HFFc6 (cell line): ENCODE data around the gene FOXK1. TPM values are rescaled to one million over a fixed set of nuclear protein-coding genes. Genes with fewer than 3 reads are reported as not detected.

ENCODE experiments used
- DNase-seq: peaks from one replicate; pipeline ENCODE4 v3.0.0-alpha.2; 2018
- H3K27ac Mint-ChIP-seq: 2 replicates; pipeline ENCODE4 v1.8.0; 2020; ENCODE audit warnings: mild to moderate bottlenecking, mixed read lengths
- H3K27me3 Mint-ChIP-seq: 2 replicates; pipeline ENCODE4 v1.8.0; 2021; ENCODE audit warnings: mild to moderate bottlenecking, moderate library complexity, mixed read lengths; ENCODE audit not compliant: insufficient read depth
- H3K36me3 Mint-ChIP-seq: 2 replicates; pipeline ENCODE4 v1.8.0; 2021; ENCODE audit warnings: low read depth, mixed read lengths
- H3K4me1 Mint-ChIP-seq: 2 replicates; pipeline ENCODE4 v1.8.0; 2020; ENCODE audit warnings: low read depth, mixed read lengths
- H3K4me3 Mint-ChIP-seq: 2 replicates; pipeline ENCODE4 v1.8.0; 2020; ENCODE audit warnings: mild to moderate bottlenecking, moderate library complexity, mixed read lengths
- H3K9me3 Mint-ChIP-seq: 2 replicates; pipeline ENCODE4 v1.8.0; 2020; ENCODE audit warnings: mild to moderate bottlenecking, mixed read lengths
- total RNA-seq, 6 experiments: library from RNA; stranded (reverse); fragmentation: NEBNext Ultra II Directional; extraction: Animal tissue kit (Norgen Biotek cat#: 25700); gene quantifications; 2 replicates in 1 of 6; 3 replicates in 5 of 6; pipeline ENCODE4 v1.2.3, GENCODE V29; 2021
- TF ChIP-seq, protein P1 (sequence below): fragments of 200-600 bp; sonication (generic); IDR thresholded peaks from 2 replicates; pipeline ENCODE4 v1.5.0; 2021; ENCODE audit warnings: antibody characterized with exemption, mild to moderate bottlenecking

The FOXK1 gene
- total RNA-seq, 6 experiments from 2014 or later = 33.8 to 39.4 (median 36.2) TPM

DNA sequence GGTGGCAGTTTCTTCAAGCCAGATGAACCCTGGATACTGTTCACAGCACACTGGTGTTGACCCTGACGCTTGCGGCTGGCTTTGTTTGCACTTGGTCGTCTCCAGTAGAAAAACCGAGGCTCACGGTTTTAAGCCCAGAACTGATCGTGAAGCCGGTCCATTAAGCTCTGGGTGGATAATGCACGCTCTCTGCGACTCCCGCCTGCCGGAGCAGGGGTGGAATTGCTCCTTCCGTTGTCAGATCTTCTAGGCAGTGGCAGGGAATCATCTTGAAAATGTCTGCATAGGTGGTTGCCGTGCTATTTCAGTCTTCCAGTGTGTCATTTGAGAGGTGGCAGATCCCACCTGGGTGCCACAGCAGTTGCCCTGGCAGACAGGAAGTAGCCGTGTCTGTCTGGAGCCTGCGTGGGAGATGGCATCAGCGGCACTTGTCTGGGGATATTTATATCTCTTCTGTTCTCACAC is 57.5 kb downstream of the FOXK1 start:
- peaks cover 21% of the 10 kb centered on the region for H3K36me3 Mint-ChIP-seq
- no peaks in the 10 kb centered on the region for H3K9me3 Mint-ChIP-seq

DNA sequence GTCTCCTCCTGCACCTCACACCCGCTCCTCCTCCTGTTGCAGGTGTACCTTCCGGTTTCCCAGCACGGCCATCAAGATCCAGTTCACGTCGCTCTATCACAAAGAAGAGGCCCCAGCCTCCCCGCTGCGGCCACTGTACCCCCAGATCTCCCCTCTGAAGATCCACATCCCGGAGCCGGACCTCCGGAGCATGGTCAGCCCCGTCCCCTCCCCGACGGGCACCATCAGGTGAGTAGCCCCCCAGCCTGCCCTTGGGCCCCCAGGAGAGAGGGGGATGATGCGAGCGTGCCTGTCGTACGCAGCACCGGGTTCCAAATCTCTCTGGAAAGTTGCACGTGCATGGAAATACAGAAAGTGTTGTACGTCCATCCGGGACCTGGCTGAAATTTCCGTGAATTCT is 58.7 kb downstream of the FOXK1 start:
- Mint-ChIP-seq H3K4me1 (peaks cover 44% of the 10 kb centered on the region), H3K36me3 (peaks cover 21% of the 10 kb centered on the region), H3K27me3 (no peaks in the 10 kb centered on the region; the same call in 1 of the 2 replicates), H3K4me3 (no peak overlapping the region), H3K9me3 (no peaks in the 10 kb centered on the region), H3K27ac (no peak overlapping the region)
- TF ChIP-seq, protein P1, sequence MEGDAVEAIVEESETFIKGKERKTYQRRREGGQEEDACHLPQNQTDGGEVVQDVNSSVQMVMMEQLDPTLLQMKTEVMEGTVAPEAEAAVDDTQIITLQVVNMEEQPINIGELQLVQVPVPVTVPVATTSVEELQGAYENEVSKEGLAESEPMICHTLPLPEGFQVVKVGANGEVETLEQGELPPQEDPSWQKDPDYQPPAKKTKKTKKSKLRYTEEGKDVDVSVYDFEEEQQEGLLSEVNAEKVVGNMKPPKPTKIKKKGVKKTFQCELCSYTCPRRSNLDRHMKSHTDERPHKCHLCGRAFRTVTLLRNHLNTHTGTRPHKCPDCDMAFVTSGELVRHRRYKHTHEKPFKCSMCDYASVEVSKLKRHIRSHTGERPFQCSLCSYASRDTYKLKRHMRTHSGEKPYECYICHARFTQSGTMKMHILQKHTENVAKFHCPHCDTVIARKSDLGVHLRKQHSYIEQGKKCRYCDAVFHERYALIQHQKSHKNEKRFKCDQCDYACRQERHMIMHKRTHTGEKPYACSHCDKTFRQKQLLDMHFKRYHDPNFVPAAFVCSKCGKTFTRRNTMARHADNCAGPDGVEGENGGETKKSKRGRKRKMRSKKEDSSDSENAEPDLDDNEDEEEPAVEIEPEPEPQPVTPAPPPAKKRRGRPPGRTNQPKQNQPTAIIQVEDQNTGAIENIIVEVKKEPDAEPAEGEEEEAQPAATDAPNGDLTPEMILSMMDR = no peak
- no peak for DNase-seq

More for the DNA sequence above, 57.5 kb downstream of the FOXK1 start:
- Mint-ChIP-seq H3K27ac (peak overlapping the region; percentile 92), H3K4me3 (no peak overlapping the region), H3K27me3 (no peaks in the 10 kb centered on the region; the same call in 1 of the 2 replicates), H3K4me1 (peaks cover 34% of the 10 kb centered on the region)
- TF ChIP-seq, protein P1 = no peak
- DNase-seq = no peak

- no peaks in the 10 kb centered on the region; the same call in 1 of the 2 replicates for H3K27me3 Mint-ChIP-seq
- TF ChIP-seq, protein P1 = no peak
- H3K4me3 Mint-ChIP-seq = no peak overlapping the region
- H3K36me3 Mint-ChIP-seq = peaks cover 24% of the 10 kb centered on the region
- no peaks in the 10 kb centered on the region; the same call in 1 of the 2 replicates for H3K9me3 Mint-ChIP-seq
- H3K4me1 Mint-ChIP-seq = peaks cover 48% of the 10 kb centered on the region
- no peak overlapping the region; the same call in 1 of the 2 replicates for H3K27ac Mint-ChIP-seq
- DNase-seq = no peak
These were observed 60.0 kb downstream of the FOXK1 start for GRCh38 chr7:4742051-4742573.

- Mint-ChIP-seq H3K36me3 (peaks cover 27% of the 10 kb centered on the region), H3K27me3 (no peaks in the 10 kb centered on the region; the same call in 1 of the 2 replicates)
- DNase-seq = no peak
These were observed 60.8 kb downstream of the FOXK1 start for GRCh38 chr7:4742852-4743251.

GRCh38 chr7:4744391-4745264 is 62.5 kb downstream of the FOXK1 start:
- Mint-ChIP-seq H3K27me3 (no peaks in the 10 kb centered on the region; the same call in none of the 2 replicates), H3K4me1 (peaks cover 38% of the 10 kb centered on the region), H3K4me3 (peak overlapping the region; percentile 87), H3K36me3 (peaks cover 40% of the 10 kb centered on the region), H3K27ac (peak overlapping the region; percentile 99), H3K9me3 (no peaks in the 10 kb centered on the region; the same call in 1 of the 2 replicates)
- DNase-seq = peak; percentile 100
- TF ChIP-seq, protein P1 = 0 out of 2 replicates have a peak, but pooled peaks have one; percentile 10

More at GRCh38 chr7:4742852-4743251, 60.8 kb downstream of the FOXK1 start:
- Mint-ChIP-seq H3K4me3 (no peak overlapping the region), H3K4me1 (peaks cover 47% of the 10 kb centered on the region), H3K9me3 (no peaks in the 10 kb centered on the region; the same call in 1 of the 2 replicates), H3K27ac (peak overlapping the region; percentile 99)
- TF ChIP-seq, protein P1 = no peak
